8988T (cell line): ENCODE results near the gene SFXN3.

Source experiments
- DNase-seq: peaks from one replicate; pipeline ENCODE4 v3.0.0; 2011

SFXN3 gene

GRCh38 chr10:101060951-101061623 lies 30.1 kb downstream of the SFXN3 start:
- peak; percentile 96 for DNase-seq

DNA sequence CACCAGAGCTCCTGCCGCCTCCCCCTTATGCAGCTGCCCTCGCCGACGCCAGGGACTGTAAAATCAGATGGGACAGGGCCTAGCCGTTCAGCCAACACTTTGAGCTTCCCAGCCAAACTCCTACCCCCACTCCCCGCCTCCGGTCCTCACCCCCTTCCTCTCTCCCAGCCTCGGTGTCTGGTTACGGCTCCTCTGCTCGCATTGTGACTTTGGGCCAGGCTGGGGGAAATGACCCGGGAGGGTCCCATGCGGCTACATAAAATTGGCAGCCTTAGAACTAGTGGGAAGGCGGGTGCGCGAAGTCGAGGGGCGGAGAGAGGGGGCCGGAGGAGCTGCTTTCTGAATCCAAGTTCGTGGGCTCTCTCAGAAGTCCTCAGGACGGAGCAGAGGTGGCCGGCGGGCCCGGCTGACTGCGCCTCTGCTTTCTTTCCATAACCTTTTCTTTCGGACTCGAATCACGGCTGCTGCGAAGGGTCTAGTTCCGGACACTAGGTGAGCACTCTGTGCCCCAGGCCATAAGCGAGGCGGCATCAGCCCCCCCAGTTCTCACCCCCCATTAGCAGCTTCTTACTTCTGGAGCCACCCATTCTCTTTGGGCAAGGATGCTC lies 30.7 kb downstream of the SFXN3 start, which contains the start of gene KAZALD1:
Gene KAZALD1, plus strand, starts transcription at position 366 of the 608 bp plus-strand sequence. CDS start 604 bp downstream, outside the sequence.
- peak; percentile 52 for DNase-seq

GRCh38 chr10:101062232-101063049 lies 31.4 kb downstream of the SFXN3 start:
- peak; percentile 81 for DNase-seq

DNA sequence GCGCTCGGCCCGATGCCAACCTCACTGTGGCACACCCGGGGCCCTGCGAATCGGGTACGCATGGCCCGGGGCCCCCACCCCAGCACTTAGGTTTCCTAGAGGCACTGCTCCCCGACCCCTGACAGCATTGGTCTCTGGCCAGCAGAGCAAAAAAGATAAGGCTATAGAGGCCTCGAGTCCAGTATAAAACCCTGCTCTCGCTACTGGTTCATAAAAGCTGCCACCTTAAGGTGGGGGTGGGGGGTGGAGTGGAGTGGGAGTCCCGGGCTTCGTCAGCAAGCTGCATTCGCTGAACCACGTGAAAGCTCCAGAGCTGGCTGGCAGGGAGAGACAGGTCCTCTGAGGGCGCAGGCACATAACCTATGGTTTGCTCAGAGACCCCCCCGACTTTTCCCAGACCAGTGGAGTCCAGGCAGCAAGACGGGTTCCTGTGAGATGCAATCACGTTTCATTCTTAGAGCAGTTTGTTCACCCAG lies 32.1 kb downstream of the SFXN3 start:
- no peak for DNase-seq

- DNase-seq: no peak
Measured at GRCh38 chr10:101063548-101064414, 32.7 kb downstream of the SFXN3 start.

DNA sequence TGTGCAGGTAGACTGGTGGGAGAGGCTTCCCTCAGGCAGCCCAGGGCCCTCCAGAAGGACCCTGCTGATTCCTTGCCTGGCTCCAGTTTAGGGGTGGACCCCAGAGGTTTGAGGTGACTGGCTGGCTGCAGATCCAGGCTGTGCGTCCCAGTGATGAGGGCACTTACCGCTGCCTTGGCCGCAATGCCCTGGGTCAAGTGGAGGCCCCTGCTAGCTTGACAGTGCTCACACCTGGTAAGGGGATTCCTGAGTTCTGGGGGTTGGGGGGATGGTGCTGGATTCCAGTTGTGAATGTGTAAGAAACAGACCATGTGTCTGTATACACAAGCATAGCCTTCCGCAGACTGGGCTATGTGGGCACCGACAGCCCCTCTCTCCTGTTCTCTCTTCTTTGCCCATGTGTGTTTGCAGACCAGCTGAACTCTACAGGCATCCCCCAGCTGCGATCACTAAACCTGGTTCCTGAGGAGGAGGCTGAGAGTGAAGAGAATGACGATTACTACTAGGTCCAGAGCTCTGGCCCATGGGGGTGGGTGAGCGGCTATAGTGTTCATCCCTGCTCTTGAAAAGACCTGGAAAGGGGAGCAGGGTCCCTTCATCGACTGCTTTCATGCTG lies 33.5 kb downstream of the SFXN3 start:
- DNase-seq: no peak

- no peak for DNase-seq
Measured at GRCh38 chr10:101065481-101066145, 34.6 kb downstream of the SFXN3 start.

DNA sequence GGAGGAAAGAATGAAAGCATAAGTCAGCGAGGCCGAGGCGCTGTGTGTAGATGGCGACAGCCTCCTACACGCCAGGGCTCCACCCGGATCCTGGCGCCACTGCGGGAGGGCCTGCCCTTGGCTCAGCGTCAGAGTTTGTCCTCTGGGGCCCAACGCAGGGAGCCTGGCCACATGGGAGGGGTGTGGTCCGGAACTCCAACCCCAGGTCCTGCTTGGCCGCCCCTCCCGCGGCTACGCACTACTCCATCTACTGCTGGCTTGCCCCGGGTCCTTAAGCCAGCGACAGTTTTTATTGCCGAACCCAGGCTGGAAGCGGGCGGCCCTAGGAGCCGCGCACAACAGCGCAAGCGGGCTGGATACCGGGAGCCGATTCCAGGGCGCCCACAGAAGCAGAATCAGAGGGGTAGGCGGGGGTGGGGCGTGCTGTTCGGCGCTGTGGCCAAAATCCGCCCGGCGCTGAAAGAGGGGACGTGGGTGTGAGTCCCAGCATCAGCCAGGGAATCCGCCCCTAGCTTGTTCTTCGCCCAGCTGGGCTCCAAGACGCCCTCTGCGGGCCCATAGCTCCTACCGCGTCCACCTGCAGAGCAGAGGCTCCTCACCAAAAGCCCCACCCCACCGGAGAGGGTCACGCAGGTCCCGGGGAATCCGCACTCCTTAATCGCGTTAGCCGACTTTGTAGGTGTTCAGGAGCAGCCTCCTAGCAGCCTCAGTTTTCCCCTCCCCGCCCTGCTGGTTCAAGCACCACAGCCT lies 35.3 kb downstream of the SFXN3 start:
- peak; percentile 94 for DNase-seq

DNA sequence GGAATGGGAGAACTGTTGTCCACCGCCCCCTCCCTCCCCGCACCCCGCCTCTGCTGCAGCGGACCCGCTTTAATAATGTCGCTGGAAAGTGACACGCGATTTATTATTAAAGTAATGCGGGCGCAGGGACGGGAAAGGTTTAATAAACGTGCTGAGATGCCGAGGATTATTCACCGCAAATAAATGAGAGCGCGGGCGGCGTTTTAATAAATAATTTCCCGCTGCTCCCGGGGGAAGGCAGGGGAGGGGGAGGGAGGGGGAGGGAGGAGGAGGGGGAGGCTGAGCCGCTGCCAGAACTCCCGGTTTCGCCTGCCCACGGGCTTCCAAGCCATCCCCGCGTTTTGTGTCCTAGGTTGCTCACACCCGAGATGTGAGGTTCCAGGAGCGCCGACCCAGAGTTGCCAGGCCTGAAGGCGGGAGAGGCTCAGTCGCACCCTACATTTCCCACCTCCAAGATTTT lies 35.9 kb downstream of the SFXN3 start:
- no peak for DNase-seq

- DNase-seq: peak; percentile 63
Measured at GRCh38 chr10:101067356-101068083, 36.5 kb downstream of the SFXN3 start.

DNA sequence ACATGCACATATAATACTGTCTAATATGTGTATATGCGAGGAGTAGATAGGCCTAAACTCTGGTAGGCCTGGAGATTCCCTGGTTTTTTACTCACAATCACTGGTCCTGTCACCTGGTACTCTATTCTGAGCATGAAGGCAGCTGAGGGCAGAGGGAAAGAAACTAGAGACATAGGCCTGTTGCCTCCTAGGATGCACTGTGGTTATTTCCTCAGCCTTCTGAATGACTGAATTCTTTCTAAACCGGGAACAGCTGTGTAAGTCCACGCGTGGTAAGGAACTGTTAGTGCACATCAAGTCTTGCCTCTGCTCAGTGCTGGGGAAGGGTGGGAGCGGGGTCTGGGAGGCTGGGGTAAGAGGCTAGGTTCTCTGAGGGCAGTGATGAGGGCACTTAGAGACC lies 38.4 kb downstream of the SFXN3 start:
- DNase-seq: no peak

DNA sequence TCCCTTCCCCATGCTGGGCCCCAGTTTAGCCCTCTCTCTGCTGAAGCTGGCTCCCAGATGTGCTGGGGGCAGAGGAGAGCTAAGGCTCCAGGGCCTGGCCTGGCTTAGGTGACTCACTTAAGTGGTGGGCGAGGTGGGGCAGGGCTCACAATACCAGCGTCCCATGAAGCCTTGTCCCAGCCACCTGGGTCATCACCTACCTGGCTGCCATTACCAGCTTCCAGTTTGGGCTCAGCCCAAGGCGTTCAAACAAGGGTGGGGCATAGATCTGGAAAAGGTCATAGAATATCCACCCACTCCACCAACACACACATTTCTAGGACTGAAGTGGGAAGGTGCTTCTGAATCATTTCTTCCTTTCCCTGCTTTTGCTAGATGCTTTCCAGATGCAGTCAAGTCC lies 39.1 kb downstream of the SFXN3 start:
- DNase-seq: no peak

DNA sequence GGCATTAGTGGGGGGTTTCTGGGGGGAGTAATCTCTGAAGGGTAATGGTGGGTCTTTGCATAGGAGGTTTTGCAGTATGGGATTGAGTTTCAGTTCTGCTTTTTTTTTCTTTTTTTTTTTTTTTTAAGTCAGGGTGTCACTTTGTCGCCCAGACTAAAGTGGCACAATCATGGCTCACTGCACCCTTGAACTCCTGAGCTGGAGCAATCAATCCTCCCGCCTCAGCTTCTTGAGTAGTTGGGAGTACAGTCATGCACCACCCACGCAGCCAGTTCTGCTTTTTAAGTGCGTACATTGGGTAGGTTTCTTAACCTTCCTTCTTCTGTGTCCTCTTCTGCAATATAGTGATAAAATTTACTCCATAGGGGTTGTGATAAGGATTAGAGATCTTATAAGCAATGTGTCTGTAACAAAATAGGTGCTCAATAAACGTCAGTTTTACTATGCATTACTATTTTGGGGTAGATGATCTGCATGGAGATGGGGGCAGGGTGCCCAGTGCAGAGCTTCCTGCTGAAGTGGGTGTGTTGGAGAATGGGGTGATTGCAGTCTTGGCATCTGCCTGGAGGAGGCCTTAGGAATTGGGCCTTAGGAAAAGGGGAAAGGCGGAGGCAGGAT lies 40.3 kb downstream of the SFXN3 start:
- no peak for DNase-seq

DNA sequence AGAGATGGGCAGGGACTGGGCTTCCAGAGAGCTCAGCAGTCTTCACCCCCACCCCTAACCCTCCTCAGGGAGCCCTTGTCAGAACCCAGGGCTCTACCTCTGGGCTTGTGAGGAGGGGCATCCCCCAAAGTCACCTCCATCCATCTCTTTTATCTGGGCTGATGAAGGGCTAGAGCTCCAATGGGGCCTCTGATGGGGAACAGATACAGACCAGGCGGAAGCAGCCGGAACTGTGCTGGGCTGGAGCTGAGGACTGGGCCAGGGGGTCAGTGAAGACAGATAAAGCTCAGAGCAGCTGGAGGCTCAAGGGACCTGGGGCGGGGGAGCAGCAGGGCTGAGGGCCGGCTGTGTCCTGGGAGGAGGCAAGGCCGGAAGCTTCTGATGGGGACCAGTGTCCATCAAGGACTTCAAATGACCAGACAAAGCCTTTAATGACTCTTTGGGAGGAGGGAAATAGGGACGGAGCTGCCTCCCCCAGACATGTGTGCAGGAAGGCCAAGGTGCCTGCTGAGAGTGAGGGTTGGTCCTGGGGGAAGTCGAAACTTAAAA lies 40.9 kb downstream of the SFXN3 start:
- DNase-seq: no peak

- no peak for DNase-seq
Measured at GRCh38 chr10:101072923-101073322, 41.9 kb downstream of the SFXN3 start.

GRCh38 chr10:101073631-101074030 lies 42.6 kb downstream of the SFXN3 start:
- DNase-seq: no peak

GRCh38 chr10:101075775-101076174 lies 44.7 kb downstream of the SFXN3 start:
- no peak for DNase-seq

DNA sequence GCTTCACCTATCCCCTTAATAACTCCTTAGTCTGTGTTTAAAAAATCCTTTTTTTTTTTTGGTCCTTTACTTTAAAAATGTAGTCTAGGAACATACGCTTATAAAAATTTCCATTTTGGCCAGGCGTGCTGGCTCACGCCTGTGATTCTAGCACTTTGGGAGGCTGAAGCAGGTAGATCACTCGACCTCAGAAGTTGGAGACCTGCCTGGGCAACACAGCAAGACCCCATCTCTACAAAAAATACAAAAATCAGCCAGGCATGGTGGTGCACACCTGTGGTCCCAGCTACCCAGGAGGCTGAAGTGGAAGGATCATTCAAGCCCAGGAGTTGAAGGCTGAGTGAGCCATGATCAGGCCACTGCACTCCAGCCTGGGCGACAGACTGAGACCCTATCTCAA lies 45.6 kb downstream of the SFXN3 start:
- no peak for DNase-seq

GRCh38 chr10:101079874-101080273 lies 48.8 kb downstream of the SFXN3 start:
- no peak for DNase-seq
